GM12878 (cell line): ENCODE results near the gene VTI1A. TPM values are rescaled to one million over a fixed set of nuclear protein-coding genes. Genes with fewer than 3 reads are reported as not detected.

ENCODE experiments used
- ATAC-seq: fragments of 200-7000 bp; cut with Tn5 transposase; 3 replicates; pipeline ENCODE4 v1.9.1; 2020; ENCODE audit warnings: mild to moderate bottlenecking, moderate library complexity
- BruUV-seq: library from RNA; stranded (reverse); fragments of 400-500 nt; replicated peaks from 2 replicates; lab custom pipeline; 2021; lab: Mats Ljungman, UMichigan
- CTCF ChIA-PET: fragments of 300-600 bp; sonication (Branson Sonifier 250); formaldehyde crosslinking; extraction: SDS; loops from one replicate; lab custom pipeline; 2021; ENCODE audit warnings: inconsistent platforms; lab: Yijun Ruan, JAX
- POLR2A ChIA-PET: fragments of 350-600 bp; formaldehyde crosslinking; extraction: SDS; loops from one replicate; lab custom pipeline; 2021; ENCODE audit warnings: inconsistent platforms; lab: Charles Lee
- RAD21 ChIA-PET: fragments of 300-600 bp; sonication (Branson Sonifier 250); formaldehyde crosslinking; loops from one replicate; lab custom pipeline; 2023; ENCODE audit warnings: antibody characterized with exemption; ENCODE audit not compliant: unreplicated experiment; lab: Charles Lee
- SMC1A ChIA-PET: fragments of 300-600 bp; sonication (Branson Sonifier 250); formaldehyde crosslinking; loops from one replicate; lab custom pipeline; 2023; ENCODE audit not compliant: unreplicated experiment, uncharacterized antibody; lab: Charles Lee
- DNase-seq: peaks from one replicate; pipeline ENCODE4 v3.0.0-alpha.2; 2011; ENCODE audit warnings: low read depth, low spot score
- FAIRE-seq: peaks from 3 replicates; lab custom pipeline; 2011; peaks lifted over from hg19 to GRCh38; lab: Jason Lieb, UNC
- H2AFZ ChIP-seq: 2 replicates; pipeline ENCODE4 v1.6.0; 2011; ENCODE audit warnings: low read depth, low read length, control low read depth; ENCODE audit not compliant: control insufficient read depth
- H3K27ac ChIP-seq: 2 replicates; pipeline ENCODE4 v1.5.1; 2011; ENCODE audit warnings: control low read depth; ENCODE audit not compliant: control insufficient read depth, insufficient read depth
- H3K27me3 ChIP-seq, 2 experiments: replicated peaks in 1 of 2; 2 replicates each; pipeline versions ENCODE4 v1.6.0 to v1.6.1; 2011; ENCODE audit warnings: low read length in 1 of 2; ENCODE audit not compliant: control insufficient read depth in 2 of 2, insufficient read depth in 2 of 2
- H3K36me3 ChIP-seq, 2 experiments: 2 replicates each; pipeline ENCODE4 v1.5.1; 2011; ENCODE audit warnings: low read length in 1 of 2; ENCODE audit not compliant: control insufficient read depth in 2 of 2, insufficient read depth in 2 of 2
- H3K4me1 ChIP-seq: 2 replicates; pipeline ENCODE4 v1.6.1; 2011; ENCODE audit warnings: mild to moderate bottlenecking, low read length, moderate library complexity, mixed read lengths; ENCODE audit not compliant: control insufficient read depth, insufficient read depth
- H3K4me2 ChIP-seq: 2 replicates; pipeline ENCODE4 v1.6.0; 2011; ENCODE audit warnings: control low read depth; ENCODE audit not compliant: control insufficient read depth, insufficient read depth
- H3K4me3 ChIP-seq: fragments of 200-600 bp; sonication (generic); 2 replicates; pipeline ENCODE4 v1.5.1; 2016
- H3K79me2 ChIP-seq: 2 replicates; pipeline ENCODE4 v1.6.0; 2011; ENCODE audit warnings: low read length; ENCODE audit not compliant: control insufficient read depth, insufficient read depth
- H3K9ac ChIP-seq: 2 replicates; pipeline ENCODE4 v1.8.0; 2011; ENCODE audit warnings: low read length, control low read depth, mixed read lengths; ENCODE audit not compliant: control insufficient read depth, insufficient read depth
- H3K9me3 ChIP-seq: replicated peaks from 3 replicates; pipeline ENCODE4 v1.5.1; 2011; ENCODE audit warnings: mild to moderate bottlenecking, low read length; ENCODE audit not compliant: control insufficient read depth, insufficient read depth
- H4K20me1 ChIP-seq: 2 replicates; pipeline ENCODE4 v1.6.0; 2011; ENCODE audit not compliant: control insufficient read depth, insufficient read depth
- ATF7 ChIP-seq: fragments of 450-650 bp; IDR thresholded peaks from 2 replicates; pipeline ENCODE4 v1.6.1; 2016; ENCODE audit warnings: low read depth, mild to moderate bottlenecking
- BCL11A ChIP-seq: IDR thresholded peaks from 2 replicates; pipeline ENCODE4 v1.6.1; 2011; ENCODE audit warnings: low read depth, low read length
- NFIC ChIP-seq: IDR thresholded peaks from 2 replicates; pipeline ENCODE4 v1.6.1; 2012; ENCODE audit warnings: low read depth, mild to moderate bottlenecking, inconsistent platforms, low read length, moderate library complexity
- NFYA ChIP-seq: IDR thresholded peaks from 2 replicates; pipeline ENCODE4 v1.6.1; 2011; ENCODE audit warnings: low read depth, mild to moderate bottlenecking, low read length, improper control_type of control experiment, borderline replicate concordance
- TCF7 ChIP-seq: IDR thresholded peaks from 2 replicates; pipeline ENCODE4 v1.6.1; 2014; ENCODE audit warnings: antibody characterized with exemption, borderline replicate concordance
- USF1 ChIP-seq: IDR thresholded peaks from 2 replicates; pipeline ENCODE4 v1.6.1; 2011; ENCODE audit warnings: borderline replicate concordance, low read depth, mild to moderate bottlenecking, moderate library complexity, mixed read lengths, low read length; ENCODE audit not compliant: insufficient read depth; ENCODE audit errors: extremely low read length
- WGBS: methylation state at CpG from one replicate; pipeline ENCODE4 v1.1.6; 2016; ENCODE audit warnings: low lambda C conversion rate; ENCODE audit not compliant: insufficient replicate concordance, insufficient coverage; ENCODE audit errors: missing lambda C conversion rate; 5-methylcytosine and 5-hydroxymethylcytosine counted together
- in situ Hi-C: fragments of 300-500 bp; cut with MboI; formaldehyde crosslinking; loops from 9 replicates; pipeline ENCODE4 v1.14.3; 2018; ENCODE audit warnings: mixed read lengths
- intact Hi-C: fragments of 100-400 bp; cut with micrococcal nuclease; formaldehyde crosslinking; loops from one replicate; pipeline ENCODE4 v1.14.2; 2022; ENCODE audit not compliant: unreplicated experiment
- polyA plus RNA-seq, 11 experiments: library from polyadenylated mRNA; depleted of rRNA in 4 of 11; unstranded in 6 of 11; stranded (reverse) in 5 of 11; fragments of >200 nt; fragmentation: Nextera tagmentation in 4 of 11; fragmentation: Illumina TruSeq in 1 of 11; extraction: Ambion mirVana in 4 of 11; extraction: Trizol in 1 of 11; gene quantifications; 1 replicate in 1 of 11; 2 replicates in 10 of 11; pipeline versions ENCODE4 v1.2.1 to v1.2.3, GENCODE V29; 2011 to 2016; ENCODE audit warnings: inconsistent platforms in 2 of 11, missing spikeins in 2 of 11, low read depth in 1 of 11
- total RNA-seq, 4 experiments: library from RNA; depleted of rRNA in 3 of 4; stranded (reverse); fragments of >200 nt in 3 of 4; fragmentation: Illumina TruSeq in 1 of 4; extraction: Trizol in 1 of 4; gene quantifications; 2 replicates each; pipeline versions ENCODE4 v1.2.1 to v1.2.3, GENCODE V29; 2013 to 2021
- TF ChIP-seq, protein P1 (sequence below): fragments of 450-650 bp; IDR thresholded peaks from 2 replicates; pipeline ENCODE4 v1.6.1; 2017; ENCODE audit warnings: mild to moderate bottlenecking, moderate library complexity
- TF ChIP-seq, protein P2 (sequence below): fragments of 450-650 bp; IDR thresholded peaks from 2 replicates; pipeline ENCODE4 v1.6.1; 2016; ENCODE audit warnings: mild to moderate bottlenecking
- TF ChIP-seq, protein P3 (sequence below): fragments of 450-650 bp; IDR thresholded peaks from 2 replicates; pipeline ENCODE4 v1.6.1; 2017; ENCODE audit warnings: mild to moderate bottlenecking

Gene VTI1A
- total and polyA plus RNA-seq, 10 of the 15 experiments (the other 5 are each of a cell fraction or from before 2014, with no cell fraction given): 12.4 to 43.2 (median 27.5) TPM

DNA sequence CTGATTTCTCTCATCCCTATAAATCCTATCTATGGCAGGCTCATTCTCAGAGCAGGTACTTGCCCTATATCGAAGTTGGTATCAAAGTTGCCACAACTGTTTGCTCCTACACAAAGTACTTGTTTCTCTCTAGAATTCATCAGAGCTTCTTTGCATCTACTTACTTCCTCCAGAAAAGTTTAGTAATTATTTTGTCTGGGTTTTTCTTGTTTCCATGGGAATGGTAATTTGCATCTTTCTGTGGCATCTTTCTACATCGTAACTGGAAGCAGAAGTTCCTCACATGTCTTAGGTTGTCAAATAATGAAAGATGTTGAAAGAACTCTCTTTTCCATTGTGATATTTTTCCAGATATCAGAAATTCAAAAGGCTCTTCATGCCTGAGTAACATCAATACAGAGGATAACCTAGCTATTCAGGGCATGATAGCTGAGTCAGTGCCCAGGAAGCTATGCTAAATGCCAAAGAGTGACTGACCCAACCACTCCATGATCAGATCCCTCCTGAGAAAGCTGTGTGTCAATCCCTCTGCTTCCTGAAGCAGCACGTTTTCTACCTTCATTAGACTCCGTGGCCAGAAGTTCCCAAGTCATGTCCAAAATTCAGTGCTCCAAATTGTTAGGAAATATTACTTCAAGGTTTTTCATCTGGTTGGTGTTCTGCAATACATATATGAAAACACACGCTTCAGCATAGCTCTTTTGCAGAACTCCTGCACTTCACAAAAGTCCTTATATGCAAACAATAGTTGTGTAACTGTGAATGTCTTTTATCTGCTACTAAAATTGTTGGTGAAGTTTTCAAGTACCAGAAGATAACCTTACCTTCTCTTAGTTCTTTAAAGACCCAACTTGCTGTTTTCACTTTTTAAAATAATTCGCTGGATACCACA is 216.5 kb downstream of the VTI1A start:
- H3K27me3 ChIP-seq: no peaks in the 10 kb centered on the region
- H3K79me2 ChIP-seq: no peaks in the 10 kb centered on the region
- ATAC-seq: no peak
- ChIA-PET SMC1A (interaction anchor here (0.6 to 1.5 kb wide), 2 partner anchors 21 to 52 kb away, joined by 3 read pairs; no protein-coding TSS in a partner anchor), POLR2A (interaction anchor here (0.6 to 0.8 kb wide), 2 partner anchors 15 to 1787 kb away, joined by 3 to 4 read pairs; no protein-coding TSS in a partner anchor), RAD21 (no interaction called here), CTCF (interaction anchor here (0.7 to 1.1 kb wide), 2 partner anchors 19 to 43 kb away, joined by 3 read pairs; no protein-coding TSS in a partner anchor)
- no peaks in the 10 kb centered on the region for H4K20me1 ChIP-seq
- in situ Hi-C loops: no loop called here
- H3K27ac ChIP-seq: no peak overlapping the region
- FAIRE-seq: no peak
- no peak overlapping the region for H2AFZ ChIP-seq
- no peak for DNase-seq
- H3K4me2 ChIP-seq: no peak overlapping the region
- no peaks in the 10 kb centered on the region for H3K4me1 ChIP-seq
- H3K9me3 ChIP-seq: no peaks in the 10 kb centered on the region
- no TSS peak for BruUV-seq
- no peak overlapping the region for H3K4me3 ChIP-seq
- 81% methylated on average over 6 of the region's 6 CpGs for WGBS
- intact Hi-C loops: no loop called here
- H3K36me3 ChIP-seq: no peaks in the 10 kb centered on the region
- H3K9ac ChIP-seq: no peak overlapping the region
- TF ChIP-seq TCF7 (no peak), BCL11A (no peak), USF1 (no peak), NFIC (no peak), ATF7 (no peak), NFYA (no peak)
- TF ChIP-seq, protein P1, sequence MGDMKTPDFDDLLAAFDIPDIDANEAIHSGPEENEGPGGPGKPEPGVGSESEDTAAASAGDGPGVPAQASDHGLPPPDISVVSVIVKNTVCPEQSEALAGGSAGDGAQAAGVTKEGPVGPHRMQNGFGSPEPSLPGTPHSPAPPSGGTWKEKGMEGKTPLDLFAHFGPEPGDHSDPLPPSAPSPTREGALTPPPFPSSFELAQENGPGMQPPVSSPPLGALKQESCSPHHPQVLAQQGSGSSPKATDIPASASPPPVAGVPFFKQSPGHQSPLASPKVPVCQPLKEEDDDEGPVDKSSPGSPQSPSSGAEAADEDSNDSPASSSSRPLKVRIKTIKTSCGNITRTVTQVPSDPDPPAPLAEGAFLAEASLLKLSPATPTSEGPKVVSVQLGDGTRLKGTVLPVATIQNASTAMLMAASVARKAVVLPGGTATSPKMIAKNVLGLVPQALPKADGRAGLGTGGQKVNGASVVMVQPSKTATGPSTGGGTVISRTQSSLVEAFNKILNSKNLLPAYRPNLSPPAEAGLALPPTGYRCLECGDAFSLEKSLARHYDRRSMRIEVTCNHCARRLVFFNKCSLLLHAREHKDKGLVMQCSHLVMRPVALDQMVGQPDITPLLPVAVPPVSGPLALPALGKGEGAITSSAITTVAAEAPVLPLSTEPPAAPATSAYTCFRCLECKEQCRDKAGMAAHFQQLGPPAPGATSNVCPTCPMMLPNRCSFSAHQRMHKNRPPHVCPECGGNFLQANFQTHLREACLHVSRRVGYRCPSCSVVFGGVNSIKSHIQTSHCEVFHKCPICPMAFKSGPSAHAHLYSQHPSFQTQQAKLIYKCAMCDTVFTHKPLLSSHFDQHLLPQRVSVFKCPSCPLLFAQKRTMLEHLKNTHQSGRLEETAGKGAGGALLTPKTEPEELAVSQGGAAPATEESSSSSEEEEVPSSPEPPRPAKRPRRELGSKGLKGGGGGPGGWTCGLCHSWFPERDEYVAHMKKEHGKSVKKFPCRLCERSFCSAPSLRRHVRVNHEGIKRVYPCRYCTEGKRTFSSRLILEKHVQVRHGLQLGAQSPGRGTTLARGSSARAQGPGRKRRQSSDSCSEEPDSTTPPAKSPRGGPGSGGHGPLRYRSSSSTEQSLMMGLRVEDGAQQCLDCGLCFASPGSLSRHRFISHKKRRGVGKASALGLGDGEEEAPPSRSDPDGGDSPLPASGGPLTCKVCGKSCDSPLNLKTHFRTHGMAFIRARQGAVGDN: no peak
- TF ChIP-seq, protein P2, sequence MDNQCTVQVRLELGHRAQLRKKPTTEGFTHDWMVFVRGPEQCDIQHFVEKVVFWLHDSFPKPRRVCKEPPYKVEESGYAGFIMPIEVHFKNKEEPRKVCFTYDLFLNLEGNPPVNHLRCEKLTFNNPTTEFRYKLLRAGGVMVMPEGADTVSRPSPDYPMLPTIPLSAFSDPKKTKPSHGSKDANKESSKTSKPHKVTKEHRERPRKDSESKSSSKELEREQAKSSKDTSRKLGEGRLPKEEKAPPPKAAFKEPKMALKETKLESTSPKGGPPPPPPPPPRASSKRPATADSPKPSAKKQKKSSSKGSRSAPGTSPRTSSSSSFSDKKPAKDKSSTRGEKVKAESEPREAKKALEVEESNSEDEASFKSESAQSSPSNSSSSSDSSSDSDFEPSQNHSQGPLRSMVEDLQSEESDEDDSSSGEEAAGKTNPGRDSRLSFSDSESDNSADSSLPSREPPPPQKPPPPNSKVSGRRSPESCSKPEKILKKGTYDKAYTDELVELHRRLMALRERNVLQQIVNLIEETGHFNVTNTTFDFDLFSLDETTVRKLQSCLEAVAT: no peak
- TF ChIP-seq, protein P3, sequence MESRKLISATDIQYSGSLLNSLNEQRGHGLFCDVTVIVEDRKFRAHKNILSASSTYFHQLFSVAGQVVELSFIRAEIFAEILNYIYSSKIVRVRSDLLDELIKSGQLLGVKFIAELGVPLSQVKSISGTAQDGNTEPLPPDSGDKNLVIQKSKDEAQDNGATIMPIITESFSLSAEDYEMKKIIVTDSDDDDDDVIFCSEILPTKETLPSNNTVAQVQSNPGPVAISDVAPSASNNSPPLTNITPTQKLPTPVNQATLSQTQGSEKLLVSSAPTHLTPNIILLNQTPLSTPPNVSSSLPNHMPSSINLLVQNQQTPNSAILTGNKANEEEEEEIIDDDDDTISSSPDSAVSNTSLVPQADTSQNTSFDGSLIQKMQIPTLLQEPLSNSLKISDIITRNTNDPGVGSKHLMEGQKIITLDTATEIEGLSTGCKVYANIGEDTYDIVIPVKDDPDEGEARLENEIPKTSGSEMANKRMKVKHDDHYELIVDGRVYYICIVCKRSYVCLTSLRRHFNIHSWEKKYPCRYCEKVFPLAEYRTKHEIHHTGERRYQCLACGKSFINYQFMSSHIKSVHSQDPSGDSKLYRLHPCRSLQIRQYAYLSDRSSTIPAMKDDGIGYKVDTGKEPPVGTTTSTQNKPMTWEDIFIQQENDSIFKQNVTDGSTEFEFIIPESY: no peak
